SK-N-SH (cell line): ENCODE data around the gene EP400. TPM values are rescaled to one million over a fixed set of nuclear protein-coding genes. Genes with fewer than 3 reads are reported as not detected.

Experiments used
- CTCF ChIA-PET: fragments of 300-600, 350-600 bp; formaldehyde crosslinking; extraction: SDS; loops from one replicate; lab custom pipeline; 2021; lab: Yijun Ruan, JAX
- POLR2A ChIA-PET: fragments of 350-600 bp; sonication (Branson Sonifier 250); formaldehyde crosslinking; extraction: SDS; loops from one replicate; lab custom pipeline; 2020; ENCODE audit warnings: antibody characterized with exemption, inconsistent platforms; lab: Yijun Ruan, JAX
- DNase-seq: peaks from one replicate; pipeline ENCODE4 v3.0.0; 2012
- H2AFZ ChIP-seq: fragments of 200-600 bp; sonication (generic); 2 replicates; pipeline ENCODE4 v1.8.1; 2016; ENCODE audit warnings: antibody characterized with exemption, mild to moderate bottlenecking, low read depth
- H3F3A ChIP-seq: fragments of 200-600 bp; sonication (generic); replicated peaks from 2 replicates; pipeline ENCODE3; 2016; ENCODE audit warnings: antibody characterized with exemption, mild to moderate bottlenecking; ENCODE audit not compliant: insufficient read depth
- H3K27ac ChIP-seq, 2 experiments: fragments of 200-500 bp in 1 of 2; fragments of 200-600 bp in 1 of 2; sonication (Bioruptor generic) in 1 of 2; sonication (generic), shearing (Covaris generic) in 1 of 2; 2 replicates each; pipeline versions ENCODE4 v1.5.1 to v1.6.1; 2014 to 2016; ENCODE audit warnings: low read depth in 2 of 2, inconsistent platforms in 1 of 2, low read length in 1 of 2, mild to moderate bottlenecking in 1 of 2, mixed read lengths in 1 of 2
- H3K27me3 ChIP-seq: fragments of 200-600 bp; sonication (generic), shearing (Covaris generic); 2 replicates; pipeline ENCODE4 v1.6.1; 2016; ENCODE audit warnings: mixed run types; ENCODE audit not compliant: insufficient read depth
- H3K36me3 ChIP-seq, 2 experiments: fragments of 200-500 bp in 1 of 2; fragments of 200-600 bp in 1 of 2; sonication (Bioruptor generic) in 1 of 2; sonication (generic) in 1 of 2; replicated peaks in 1 of 2; 2 replicates each; pipeline versions ENCODE3 to v1.5.1; 2014 to 2016; ENCODE audit warnings: low read length in 1 of 2, mild to moderate bottlenecking in 1 of 2; ENCODE audit not compliant: insufficient read depth in 2 of 2, control insufficient read depth in 1 of 2
- H3K4me1 ChIP-seq, 2 experiments: fragments of 200-500 bp in 1 of 2; fragments of 200-600 bp in 1 of 2; sonication (Bioruptor generic) in 1 of 2; sonication (generic), shearing (Covaris generic) in 1 of 2; 2 replicates each; pipeline versions ENCODE4 v1.5.1 to v1.6.1; 2014 to 2016; ENCODE audit warnings: low read depth in 1 of 2, low read length in 1 of 2, mixed run types in 1 of 2; ENCODE audit not compliant: insufficient read depth in 2 of 2, control insufficient read depth in 1 of 2
- H3K4me2 ChIP-seq: fragments of 200-600 bp; sonication (generic), shearing (Covaris generic); 2 replicates; pipeline ENCODE4 v1.6.1; 2017; ENCODE audit warnings: mixed run types
- H3K4me3 ChIP-seq, 2 experiments: fragments of 200-500 bp in 1 of 2; fragments of 200-600 bp in 1 of 2; sonication (Bioruptor generic) in 1 of 2; sonication (generic), shearing (Covaris generic) in 1 of 2; 2 replicates each; pipeline versions ENCODE4 v1.5.1 to v1.8.1; 2014 to 2016; ENCODE audit warnings: low read depth in 2 of 2, inconsistent platforms in 1 of 2, low read length in 1 of 2, mild to moderate bottlenecking in 1 of 2, mixed read lengths in 1 of 2, moderate library complexity in 1 of 2
- H3K79me2 ChIP-seq: fragments of 200-600 bp; sonication (generic); 2 replicates; pipeline ENCODE4 v1.8.1; 2017; ENCODE audit warnings: mild to moderate bottlenecking; ENCODE audit not compliant: insufficient read depth
- H3K9ac ChIP-seq: fragments of 200-600 bp; sonication (generic); 2 replicates; pipeline ENCODE4 v1.6.1; 2017; ENCODE audit warnings: mixed run types
- H3K9me2 ChIP-seq: fragments of 200-600 bp; sonication (generic); 2 replicates; pipeline ENCODE4 v1.6.1; 2017; ENCODE audit warnings: mixed run types
- H3K9me3 ChIP-seq: fragments of 200-600 bp; sonication (generic); 2 replicates; pipeline ENCODE4 v1.6.1; 2017; ENCODE audit warnings: mixed run types, mild to moderate bottlenecking, moderate library complexity
- H4K20me1 ChIP-seq: fragments of 200-600 bp; sonication (generic); 2 replicates; pipeline ENCODE4 v1.6.1; 2017; ENCODE audit warnings: mild to moderate bottlenecking, mixed run types; ENCODE audit not compliant: insufficient read depth
- ELF1 ChIP-seq: IDR thresholded peaks from 2 replicates; pipeline ENCODE4 v1.4.0; 2012
- EP300 ChIP-seq, 2 experiments: IDR thresholded peaks; 2 replicates each; pipeline versions ENCODE4 v1.4.0 to v1.6.1; 2012; ENCODE audit warnings: borderline replicate concordance in 1 of 2, low read depth in 1 of 2, low read length in 1 of 2
- FOXM1 ChIP-seq: IDR thresholded peaks from 2 replicates; pipeline ENCODE4 v1.4.0; 2012; ENCODE audit warnings: low read depth, mild to moderate bottlenecking
- GATA2 ChIP-seq: sonication (generic); formaldehyde crosslinking; IDR thresholded peaks from 2 replicates; pipeline ENCODE4 v1.5.0; 2020; ENCODE audit warnings: mild to moderate bottlenecking, missing genetic modification reagents
- JUND ChIP-seq: IDR thresholded peaks from 2 replicates; pipeline ENCODE4 v1.4.0; 2012
- MXI1 ChIP-seq: IDR thresholded peaks from 2 replicates; pipeline ENCODE4 v1.6.1; 2012; ENCODE audit warnings: mild to moderate bottlenecking, low read depth, low read length, improper control_type of control experiment
- NFIC ChIP-seq: IDR thresholded peaks from 2 replicates; pipeline ENCODE4 v1.4.0; 2012; ENCODE audit warnings: borderline replicate concordance
- POLR2AphosphoS5 ChIP-seq: IDR thresholded peaks from 2 replicates; pipeline ENCODE4 v1.6.1; 2012; ENCODE audit warnings: low read depth, low read length
- RCOR1 ChIP-seq: fragments of 150-350 bp; IDR thresholded peaks from 2 replicates; pipeline ENCODE4 v1.6.1; 2017; ENCODE audit warnings: antibody characterized with exemption, low read length
- RFX5 ChIP-seq: IDR thresholded peaks from 2 replicates; pipeline ENCODE4 v1.6.1; 2012; ENCODE audit warnings: mild to moderate bottlenecking, improper control_type of control experiment, low read length
- TAF1 ChIP-seq: IDR thresholded peaks from 2 replicates; pipeline ENCODE4 v1.6.1; 2012; ENCODE audit warnings: low read depth, mild to moderate bottlenecking, low read length, moderate library complexity, borderline replicate concordance
- TCF12 ChIP-seq: IDR thresholded peaks from 2 replicates; pipeline ENCODE4 v1.4.0; 2012
- TEAD4 ChIP-seq: IDR thresholded peaks from 2 replicates; pipeline ENCODE4 v1.4.0; 2012; ENCODE audit warnings: mild to moderate bottlenecking, borderline replicate concordance; ENCODE audit not compliant: insufficient read depth
- WGBS: methylation state at CpG from one replicate; pipeline ENCODE4 v1.1.6; 2017; ENCODE audit warnings: low lambda C conversion rate; 5-methylcytosine and 5-hydroxymethylcytosine counted together
- polyA plus RNA-seq, 3 experiments: library from polyadenylated mRNA; depleted of rRNA; stranded (reverse); fragments of >200 nt; gene quantifications; 2 replicates each; pipeline ENCODE4 v1.2.3, GENCODE V29; 2012
- TF ChIP-seq, protein P1 (sequence below): IDR thresholded peaks from 2 replicates; pipeline ENCODE4 v1.4.0; 2012; ENCODE audit warnings: low read depth, borderline replicate concordance
- TF ChIP-seq, protein P2 (sequence below): fragments of 200-600 bp; sonication (generic); IDR thresholded peaks from 2 replicates; pipeline ENCODE4 v1.6.1; 2017; ENCODE audit warnings: antibody characterized with exemption, mild to moderate bottlenecking, moderate library complexity
- TF ChIP-seq, protein P3 (sequence below): IDR thresholded peaks from 2 replicates; pipeline ENCODE4 v1.6.1; 2012; ENCODE audit warnings: mild to moderate bottlenecking, low read depth, low read length, moderate library complexity
- TF ChIP-seq, protein P4 (sequence below): IDR thresholded peaks from 2 replicates; pipeline ENCODE4; 2012
- TF ChIP-seq, protein P5 (sequence below): fragments of 150-350 bp; IDR thresholded peaks from 2 replicates; pipeline ENCODE4 v1.6.1; 2017; ENCODE audit warnings: antibody characterized with exemption, low read length, low read depth, borderline replicate concordance
- TF ChIP-seq, protein P6 (sequence below): IDR thresholded peaks from 2 replicates; pipeline ENCODE4 v1.4.0; 2012; ENCODE audit warnings: low read depth
- TF ChIP-seq, protein P7 (sequence below): fragments of 150-350 bp; IDR thresholded peaks from 2 replicates; pipeline ENCODE4 v1.6.1; 2016; ENCODE audit warnings: mild to moderate bottlenecking, low read depth, low read length

The EP400 gene
- polyA plus RNA-seq, 1 of the 3 experiments (the other 2 are of a cell fraction), result 7.0 TPM

DNA sequence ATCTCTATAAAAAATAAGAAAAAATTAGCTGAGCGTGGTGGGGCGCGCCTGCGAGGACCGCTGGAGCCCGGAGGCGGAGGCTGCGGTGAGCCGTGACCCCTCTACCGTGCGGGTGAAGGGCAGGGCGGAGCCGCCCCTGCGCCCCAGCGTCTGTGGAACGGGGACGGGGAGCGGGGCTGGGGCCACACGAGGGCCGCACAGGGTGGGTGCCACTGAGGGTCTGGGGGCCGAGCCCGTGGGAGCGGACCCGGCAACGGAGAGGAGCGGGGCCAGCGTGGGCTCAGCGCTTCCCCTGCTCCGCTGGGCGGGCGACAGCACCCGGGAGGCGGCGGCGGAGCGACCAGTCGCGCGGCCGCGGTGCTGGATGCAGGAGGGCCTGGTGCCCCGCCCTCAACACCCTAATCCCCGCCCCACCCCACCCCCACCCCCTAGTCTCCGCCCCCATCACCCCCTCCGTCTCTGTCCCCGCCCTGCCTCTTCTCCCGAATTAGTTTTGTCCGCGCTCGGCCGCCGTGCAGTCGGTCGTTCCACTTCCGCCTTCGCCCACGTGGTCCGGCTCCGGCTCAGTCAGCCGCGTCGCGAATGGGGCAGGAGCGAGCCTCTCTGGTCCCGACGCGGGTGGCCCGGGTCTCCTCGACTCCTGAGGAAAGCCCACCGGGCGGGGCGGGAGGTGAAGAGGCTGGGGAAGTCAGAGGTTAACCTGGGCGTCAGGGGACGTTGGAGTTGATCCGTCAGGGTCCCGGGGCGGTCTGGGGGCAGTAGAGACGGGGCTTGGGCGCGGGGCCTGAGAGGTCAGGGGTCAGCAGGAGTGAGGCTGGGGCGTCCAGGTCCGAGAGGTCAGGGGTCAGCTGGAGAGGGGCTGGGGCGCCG lies 20.8 kb upstream of the EP400 start, which contains the start of gene PUS1:
PUS1 (plus strand) TSS at position 566 of the 870 bp plus-strand sequence. CDS start 447 bp downstream, outside the sequence.
- Histone ChIP-seq H3K27me3 (no peaks in the 10 kb centered on the region), H3K9me3 (no peaks in the 10 kb centered on the region), H3K9ac (peak within 1 kb of the TSS; percentile 84), H3K27ac (peak within 1 kb of the TSS; percentile 35 to 75; a peak in 3 of 4 replicates), H3K9me2 (no peaks in the 10 kb centered on the region), H3K4me2 (peak within 1 kb of the TSS; percentile 99), H3K79me2 (peaks cover 23% of the 10 kb centered on the region), H3K4me1 (peaks cover 3 to 7% of the 10 kb centered on the region in 2 experiments; a peak in 1 of 4 replicates), H2AFZ (peak within 1 kb of the TSS; percentile 95; the same call in 1 of the 2 replicates), H4K20me1 (no peaks in the 10 kb centered on the region), H3K4me3 (peak within 1 kb of the TSS; percentile 83 to 89), H3K36me3 (peaks cover 18 to 21% of the 10 kb centered on the region in 2 experiments), H3F3A (no peaks in the 10 kb centered on the region)
- POLR2A ChIA-PET, result no interaction called here
- peak; percentile 100 for DNase-seq
- WGBS, result 2% methylated on average over 56 of the region's 84 CpGs
- CTCF ChIA-PET, result interaction anchor here (1.1 to 3.5 kb wide), 6 partner anchors 16 to 95 kb away, joined by 3 to 17 read pairs (median 5); partner anchors contain the start of gene EP400
- TF ChIP-seq TEAD4, result no peak
- TF ChIP-seq, protein P1, sequence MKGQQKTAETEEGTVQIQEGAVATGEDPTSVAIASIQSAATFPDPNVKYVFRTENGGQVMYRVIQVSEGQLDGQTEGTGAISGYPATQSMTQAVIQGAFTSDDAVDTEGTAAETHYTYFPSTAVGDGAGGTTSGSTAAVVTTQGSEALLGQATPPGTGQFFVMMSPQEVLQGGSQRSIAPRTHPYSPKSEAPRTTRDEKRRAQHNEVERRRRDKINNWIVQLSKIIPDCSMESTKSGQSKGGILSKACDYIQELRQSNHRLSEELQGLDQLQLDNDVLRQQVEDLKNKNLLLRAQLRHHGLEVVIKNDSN, result peak; percentile 93
- TF ChIP-seq FOXM1, result no peak
- peak; percentile 61 for TF ChIP-seq POLR2AphosphoS5
- peak; percentile 99 for TF ChIP-seq ELF1
- TF ChIP-seq TCF12, result no peak; the same call in 1 of the 2 replicates
- TF ChIP-seq, protein P2, sequence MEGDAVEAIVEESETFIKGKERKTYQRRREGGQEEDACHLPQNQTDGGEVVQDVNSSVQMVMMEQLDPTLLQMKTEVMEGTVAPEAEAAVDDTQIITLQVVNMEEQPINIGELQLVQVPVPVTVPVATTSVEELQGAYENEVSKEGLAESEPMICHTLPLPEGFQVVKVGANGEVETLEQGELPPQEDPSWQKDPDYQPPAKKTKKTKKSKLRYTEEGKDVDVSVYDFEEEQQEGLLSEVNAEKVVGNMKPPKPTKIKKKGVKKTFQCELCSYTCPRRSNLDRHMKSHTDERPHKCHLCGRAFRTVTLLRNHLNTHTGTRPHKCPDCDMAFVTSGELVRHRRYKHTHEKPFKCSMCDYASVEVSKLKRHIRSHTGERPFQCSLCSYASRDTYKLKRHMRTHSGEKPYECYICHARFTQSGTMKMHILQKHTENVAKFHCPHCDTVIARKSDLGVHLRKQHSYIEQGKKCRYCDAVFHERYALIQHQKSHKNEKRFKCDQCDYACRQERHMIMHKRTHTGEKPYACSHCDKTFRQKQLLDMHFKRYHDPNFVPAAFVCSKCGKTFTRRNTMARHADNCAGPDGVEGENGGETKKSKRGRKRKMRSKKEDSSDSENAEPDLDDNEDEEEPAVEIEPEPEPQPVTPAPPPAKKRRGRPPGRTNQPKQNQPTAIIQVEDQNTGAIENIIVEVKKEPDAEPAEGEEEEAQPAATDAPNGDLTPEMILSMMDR, result no peak
- TF ChIP-seq RFX5, result no peak
- peak; percentile 84; the same call in 1 of the 2 replicates for TF ChIP-seq TAF1
- TF ChIP-seq RCOR1, result no peak; the same call in 1 of the 2 replicates
- no peak for TF ChIP-seq JUND
- TF ChIP-seq, protein P3, sequence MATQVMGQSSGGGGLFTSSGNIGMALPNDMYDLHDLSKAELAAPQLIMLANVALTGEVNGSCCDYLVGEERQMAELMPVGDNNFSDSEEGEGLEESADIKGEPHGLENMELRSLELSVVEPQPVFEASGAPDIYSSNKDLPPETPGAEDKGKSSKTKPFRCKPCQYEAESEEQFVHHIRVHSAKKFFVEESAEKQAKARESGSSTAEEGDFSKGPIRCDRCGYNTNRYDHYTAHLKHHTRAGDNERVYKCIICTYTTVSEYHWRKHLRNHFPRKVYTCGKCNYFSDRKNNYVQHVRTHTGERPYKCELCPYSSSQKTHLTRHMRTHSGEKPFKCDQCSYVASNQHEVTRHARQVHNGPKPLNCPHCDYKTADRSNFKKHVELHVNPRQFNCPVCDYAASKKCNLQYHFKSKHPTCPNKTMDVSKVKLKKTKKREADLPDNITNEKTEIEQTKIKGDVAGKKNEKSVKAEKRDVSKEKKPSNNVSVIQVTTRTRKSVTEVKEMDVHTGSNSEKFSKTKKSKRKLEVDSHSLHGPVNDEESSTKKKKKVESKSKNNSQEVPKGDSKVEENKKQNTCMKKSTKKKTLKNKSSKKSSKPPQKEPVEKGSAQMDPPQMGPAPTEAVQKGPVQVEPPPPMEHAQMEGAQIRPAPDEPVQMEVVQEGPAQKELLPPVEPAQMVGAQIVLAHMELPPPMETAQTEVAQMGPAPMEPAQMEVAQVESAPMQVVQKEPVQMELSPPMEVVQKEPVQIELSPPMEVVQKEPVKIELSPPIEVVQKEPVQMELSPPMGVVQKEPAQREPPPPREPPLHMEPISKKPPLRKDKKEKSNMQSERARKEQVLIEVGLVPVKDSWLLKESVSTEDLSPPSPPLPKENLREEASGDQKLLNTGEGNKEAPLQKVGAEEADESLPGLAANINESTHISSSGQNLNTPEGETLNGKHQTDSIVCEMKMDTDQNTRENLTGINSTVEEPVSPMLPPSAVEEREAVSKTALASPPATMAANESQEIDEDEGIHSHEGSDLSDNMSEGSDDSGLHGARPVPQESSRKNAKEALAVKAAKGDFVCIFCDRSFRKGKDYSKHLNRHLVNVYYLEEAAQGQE, result peak; percentile 64; the same call in 1 of the 2 replicates
- TF ChIP-seq, protein P4, sequence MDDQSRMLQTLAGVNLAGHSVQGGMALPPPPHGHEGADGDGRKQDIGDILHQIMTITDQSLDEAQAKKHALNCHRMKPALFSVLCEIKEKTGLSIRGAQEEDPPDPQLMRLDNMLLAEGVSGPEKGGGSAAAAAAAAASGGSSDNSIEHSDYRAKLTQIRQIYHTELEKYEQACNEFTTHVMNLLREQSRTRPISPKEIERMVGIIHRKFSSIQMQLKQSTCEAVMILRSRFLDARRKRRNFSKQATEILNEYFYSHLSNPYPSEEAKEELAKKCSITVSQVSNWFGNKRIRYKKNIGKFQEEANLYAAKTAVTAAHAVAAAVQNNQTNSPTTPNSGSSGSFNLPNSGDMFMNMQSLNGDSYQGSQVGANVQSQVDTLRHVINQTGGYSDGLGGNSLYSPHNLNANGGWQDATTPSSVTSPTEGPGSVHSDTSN, result no peak
- TF ChIP-seq, protein P5, sequence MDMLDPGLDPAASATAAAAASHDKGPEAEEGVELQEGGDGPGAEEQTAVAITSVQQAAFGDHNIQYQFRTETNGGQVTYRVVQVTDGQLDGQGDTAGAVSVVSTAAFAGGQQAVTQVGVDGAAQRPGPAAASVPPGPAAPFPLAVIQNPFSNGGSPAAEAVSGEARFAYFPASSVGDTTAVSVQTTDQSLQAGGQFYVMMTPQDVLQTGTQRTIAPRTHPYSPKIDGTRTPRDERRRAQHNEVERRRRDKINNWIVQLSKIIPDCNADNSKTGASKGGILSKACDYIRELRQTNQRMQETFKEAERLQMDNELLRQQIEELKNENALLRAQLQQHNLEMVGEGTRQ, result peak; percentile 65; the same call in 1 of the 2 replicates
- TF ChIP-seq MXI1, result peak; percentile 100
- TF ChIP-seq GATA2 (CRISPR knock-in tag), result 0 out of 2 replicates have a peak, but pooled peaks have one; percentile 21
- TF ChIP-seq, protein P6, sequence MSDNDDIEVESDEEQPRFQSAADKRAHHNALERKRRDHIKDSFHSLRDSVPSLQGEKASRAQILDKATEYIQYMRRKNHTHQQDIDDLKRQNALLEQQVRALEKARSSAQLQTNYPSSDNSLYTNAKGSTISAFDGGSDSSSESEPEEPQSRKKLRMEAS, result peak; percentile 100
- TF ChIP-seq NFIC, result no peak
- TF ChIP-seq, protein P7, sequence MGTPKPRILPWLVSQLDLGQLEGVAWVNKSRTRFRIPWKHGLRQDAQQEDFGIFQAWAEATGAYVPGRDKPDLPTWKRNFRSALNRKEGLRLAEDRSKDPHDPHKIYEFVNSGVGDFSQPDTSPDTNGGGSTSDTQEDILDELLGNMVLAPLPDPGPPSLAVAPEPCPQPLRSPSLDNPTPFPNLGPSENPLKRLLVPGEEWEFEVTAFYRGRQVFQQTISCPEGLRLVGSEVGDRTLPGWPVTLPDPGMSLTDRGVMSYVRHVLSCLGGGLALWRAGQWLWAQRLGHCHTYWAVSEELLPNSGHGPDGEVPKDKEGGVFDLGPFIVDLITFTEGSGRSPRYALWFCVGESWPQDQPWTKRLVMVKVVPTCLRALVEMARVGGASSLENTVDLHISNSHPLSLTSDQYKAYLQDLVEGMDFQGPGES, result no peak
- TF ChIP-seq EP300 (IDR thresholded peaks at IDR 0.05; ENCODE audit: borderline replicate concordance in 1 of 2, low read depth in 1 of 2, low read length in 1 of 2), result no peak
